Activated CD4-positive, alpha-beta memory T cell treated with anti-CD3 and anti-CD28 coated beads for 36 hours (primary cell): ENCODE measurements around the gene MERTK. TPM values are rescaled to one million over a fixed set of nuclear protein-coding genes. Genes with fewer than 3 reads are reported as not detected.

Experiments used
- CTCF ChIA-PET: fragments of 350-600 bp; sonication (Branson Sonifier 250); formaldehyde crosslinking; loops from one replicate; lab custom pipeline; 2021; ENCODE audit warnings: antibody characterized with exemption, inconsistent platforms; lab: Charles Lee
- POLR2A ChIA-PET: fragments of 350-600 bp; sonication (Branson Sonifier 250); formaldehyde crosslinking; loops from one replicate; lab custom pipeline; 2021; ENCODE audit warnings: antibody characterized with exemption; lab: Charles Lee
- DNase-seq: peaks from one replicate; pipeline ENCODE4 v3.0.0-alpha.2; 2020
- H3K27ac Mint-ChIP-seq: one replicate; pipeline ENCODE4 v1.8.0; 2021; ENCODE audit warnings: mixed read lengths
- H3K27me3 Mint-ChIP-seq: one replicate; pipeline ENCODE4 v1.8.0; 2021; ENCODE audit warnings: mixed read lengths
- H3K36me3 Mint-ChIP-seq: one replicate; pipeline ENCODE4 v1.8.0; 2021; ENCODE audit warnings: mixed read lengths
- H3K4me1 Mint-ChIP-seq: one replicate; pipeline ENCODE4 v1.8.0; 2021; ENCODE audit warnings: low read depth, mixed read lengths
- H3K4me3 Mint-ChIP-seq: one replicate; pipeline ENCODE4 v1.8.0; 2021; ENCODE audit warnings: mild to moderate bottlenecking, mixed read lengths
- H3K9me3 Mint-ChIP-seq: one replicate; pipeline ENCODE4 v1.8.0; 2021; ENCODE audit warnings: mixed read lengths
- intact Hi-C: fragments of 100-400 bp; cut with micrococcal nuclease; formaldehyde crosslinking; loops from one replicate; pipeline ENCODE4 v1.15.1; 2023
- total RNA-seq, 2 experiments: library from RNA; stranded (reverse); gene quantifications; one replicate each; pipeline ENCODE4 v1.2.3, GENCODE V29; 2021

The MERTK gene
- total RNA-seq, 2 experiments from 2014 or later: 1.0 to 1.2 TPM

DNA sequence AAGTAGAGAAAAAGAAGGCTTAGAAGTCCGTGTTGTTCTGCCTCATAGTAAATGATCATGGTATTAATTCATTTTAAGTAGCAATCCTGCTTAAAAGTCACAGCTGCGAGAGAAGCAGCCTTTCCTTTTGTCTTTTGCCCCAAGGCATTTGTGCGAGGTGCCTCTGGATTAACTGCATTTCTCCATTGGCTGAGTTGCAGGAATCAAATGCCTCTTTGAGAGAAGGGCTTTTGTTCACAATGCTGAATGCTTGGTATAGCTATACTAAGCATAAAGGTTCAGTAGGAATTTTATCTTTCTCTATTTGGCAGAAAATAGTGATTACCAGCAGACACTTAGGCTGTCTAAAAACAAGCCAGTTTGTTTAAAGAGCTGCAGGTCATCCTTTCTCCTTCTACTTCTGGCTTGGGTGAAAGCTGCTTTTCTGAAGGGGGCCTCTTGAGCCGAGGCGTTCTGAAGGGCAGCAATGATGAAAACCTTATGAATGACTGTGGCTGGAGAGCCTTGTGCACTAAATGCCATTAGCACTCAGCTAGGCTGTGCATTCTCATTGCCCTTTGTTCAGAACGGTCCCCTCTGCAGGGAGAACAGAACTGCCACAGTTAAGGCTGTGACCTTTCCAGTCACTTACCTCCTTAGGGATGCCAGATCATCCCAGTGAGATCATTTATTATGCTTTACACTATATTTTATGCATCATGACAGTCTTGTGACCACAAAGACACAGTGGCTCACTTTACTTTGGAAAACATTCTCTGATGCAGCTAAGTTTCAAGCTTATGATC lies 87.9 kb downstream of the MERTK start:
- ChIA-PET POLR2A (no interaction called here), CTCF (no interaction called here)
- intact Hi-C loops: loop anchor here (5.0 kb wide), 1 partner anchor 34 kb away; no protein-coding TSS in a partner anchor
- no peaks in the 10 kb centered on the region for H3K36me3 Mint-ChIP-seq
- H3K27ac Mint-ChIP-seq: no peak overlapping the region
- H3K27me3 Mint-ChIP-seq: peaks cover 3% of the 10 kb centered on the region
- DNase-seq: no peak
- peaks cover 25% of the 10 kb centered on the region for H3K4me1 Mint-ChIP-seq
- H3K4me3 Mint-ChIP-seq: no peak overlapping the region
- peaks cover 4% of the 10 kb centered on the region for H3K9me3 Mint-ChIP-seq

DNA sequence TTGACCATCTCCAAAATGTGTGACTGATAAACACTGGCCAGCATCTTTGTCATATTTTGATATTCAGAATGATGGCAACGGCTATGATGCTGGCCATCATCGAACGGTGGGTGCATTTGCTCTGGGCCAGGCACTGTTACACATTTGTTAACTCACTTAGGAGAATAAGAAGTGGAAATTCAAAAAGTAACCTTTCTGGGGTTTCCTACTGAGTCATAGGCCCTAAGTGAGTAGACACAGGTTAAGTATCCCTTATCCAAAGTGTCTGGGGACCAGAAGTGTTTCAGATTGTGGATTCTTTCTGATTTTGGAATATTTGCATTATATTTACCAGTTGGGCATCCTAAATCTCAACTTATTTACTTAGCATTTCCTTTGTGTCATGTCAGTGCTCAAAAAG lies 92.0 kb downstream of the MERTK start:
- H3K27ac Mint-ChIP-seq: no peak overlapping the region
- H3K27me3 Mint-ChIP-seq: no peaks in the 10 kb centered on the region
- H3K4me1 Mint-ChIP-seq: no peaks in the 10 kb centered on the region
- H3K36me3 Mint-ChIP-seq: no peaks in the 10 kb centered on the region
- DNase-seq: no peak
- ChIA-PET POLR2A (no interaction called here), CTCF (no interaction called here)
- intact Hi-C loops: no loop called here
- peaks cover 3% of the 10 kb centered on the region for H3K9me3 Mint-ChIP-seq
- no peak overlapping the region for H3K4me3 Mint-ChIP-seq

DNA sequence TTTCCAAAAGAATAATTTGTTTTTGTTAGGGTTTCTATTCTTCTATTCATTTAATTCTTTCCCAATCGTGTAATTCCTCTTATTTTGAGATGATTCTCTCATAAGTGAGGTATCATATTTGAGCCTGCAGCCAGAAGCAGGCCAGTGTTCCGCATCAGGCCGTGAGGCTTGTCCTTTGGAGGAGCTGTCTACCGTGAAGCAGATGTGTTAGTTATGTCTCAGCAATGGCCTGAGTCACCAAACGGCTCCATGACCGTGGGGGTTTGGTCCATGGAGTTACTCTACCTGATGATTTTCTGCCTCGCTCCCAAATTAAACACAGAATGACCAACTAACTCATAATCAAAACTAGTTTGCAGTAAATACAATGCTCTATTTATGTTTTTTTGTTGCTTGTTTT lies 92.4 kb downstream of the MERTK start:
- no peaks in the 10 kb centered on the region for H3K4me1 Mint-ChIP-seq
- intact Hi-C loops: no loop called here
- H3K36me3 Mint-ChIP-seq: no peaks in the 10 kb centered on the region
- H3K9me3 Mint-ChIP-seq: no peaks in the 10 kb centered on the region
- H3K4me3 Mint-ChIP-seq: no peak overlapping the region
- H3K27ac Mint-ChIP-seq: no peak overlapping the region
- ChIA-PET CTCF (no interaction called here), POLR2A (no interaction called here)
- DNase-seq: no peak
- H3K27me3 Mint-ChIP-seq: no peaks in the 10 kb centered on the region

DNA sequence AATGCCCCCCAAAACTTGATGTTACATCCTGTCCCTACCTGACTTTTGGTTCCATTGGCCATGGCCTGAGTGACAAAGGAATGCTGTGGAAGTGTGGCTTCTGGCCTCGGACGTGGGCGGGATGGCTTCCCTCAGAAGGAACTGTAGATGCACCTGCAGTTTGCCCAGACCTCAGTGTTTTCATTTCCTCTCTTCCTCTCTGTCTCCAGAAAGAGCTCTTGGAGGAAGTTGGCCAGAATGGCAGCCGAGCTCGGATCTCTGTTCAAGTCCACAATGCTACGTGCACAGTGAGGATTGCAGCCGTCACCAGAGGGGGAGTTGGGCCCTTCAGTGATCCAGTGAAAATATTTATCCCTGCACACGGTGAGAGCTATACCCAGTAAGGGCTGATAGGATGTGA lies 95.6 kb downstream of the MERTK start:
- Mint-ChIP-seq H3K27me3 (no peaks in the 10 kb centered on the region), H3K9me3 (no peaks in the 10 kb centered on the region), H3K4me3 (no peak overlapping the region), H3K27ac (no peak overlapping the region), H3K36me3 (no peaks in the 10 kb centered on the region), H3K4me1 (no peaks in the 10 kb centered on the region)
- CTCF ChIA-PET: no interaction called here
- intact Hi-C loops: no loop called here
- POLR2A ChIA-PET: no interaction called here
- no peak for DNase-seq

DNA sequence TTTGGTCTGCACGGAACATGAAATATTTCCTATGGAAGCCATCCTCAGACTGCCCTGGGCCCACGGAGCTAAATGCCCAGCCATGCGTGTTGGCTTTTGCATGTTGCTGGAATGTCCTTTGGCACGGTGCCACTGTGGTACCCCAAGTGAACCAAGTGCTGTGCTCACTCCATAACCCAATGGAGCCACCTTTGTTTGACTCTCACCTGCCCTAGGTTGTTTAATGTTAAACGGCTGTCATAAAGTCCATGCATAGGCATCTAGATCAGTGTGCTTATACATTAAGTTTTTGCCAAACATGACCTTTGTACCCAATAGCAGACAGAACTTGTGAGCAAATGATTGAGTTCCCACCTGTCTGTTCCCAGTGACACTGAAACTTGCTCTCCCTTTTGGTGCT lies 96.7 kb downstream of the MERTK start:
- no peaks in the 10 kb centered on the region for H3K4me1 Mint-ChIP-seq
- H3K36me3 Mint-ChIP-seq: no peaks in the 10 kb centered on the region
- no peak overlapping the region for H3K4me3 Mint-ChIP-seq
- no peaks in the 10 kb centered on the region for H3K27me3 Mint-ChIP-seq
- intact Hi-C loops: no loop called here
- no peak for DNase-seq
- H3K9me3 Mint-ChIP-seq: no peaks in the 10 kb centered on the region
- CTCF ChIA-PET: no interaction called here
- H3K27ac Mint-ChIP-seq: no peak overlapping the region
- POLR2A ChIA-PET: no interaction called here

DNA sequence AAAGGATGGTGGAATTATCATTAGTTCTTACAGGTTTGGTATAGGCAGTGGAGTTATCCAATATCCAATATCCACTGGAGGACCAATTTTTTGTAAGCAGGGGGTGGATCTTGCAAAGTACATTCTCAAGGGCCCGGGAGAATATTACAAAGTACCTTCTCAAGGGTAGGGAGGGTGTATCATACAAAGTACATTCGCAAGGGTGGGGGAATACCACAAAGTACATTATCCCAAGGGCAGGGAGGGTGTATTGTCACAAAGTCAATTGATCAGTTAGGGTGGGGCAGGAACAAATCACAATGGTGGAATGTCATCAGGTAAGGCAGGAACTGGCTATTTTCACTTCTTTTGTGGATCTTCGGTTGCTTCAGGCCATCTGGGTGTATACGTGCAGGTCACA lies 101.4 kb downstream of the MERTK start:
- ChIA-PET POLR2A (no interaction called here), CTCF (no interaction called here)
- Mint-ChIP-seq H3K4me3 (no peak overlapping the region), H3K27me3 (no peaks in the 10 kb centered on the region), H3K27ac (no peak overlapping the region), H3K36me3 (no peaks in the 10 kb centered on the region), H3K9me3 (no peaks in the 10 kb centered on the region), H3K4me1 (peaks cover 4% of the 10 kb centered on the region)
- intact Hi-C loops: no loop called here
- no peak for DNase-seq

DNA sequence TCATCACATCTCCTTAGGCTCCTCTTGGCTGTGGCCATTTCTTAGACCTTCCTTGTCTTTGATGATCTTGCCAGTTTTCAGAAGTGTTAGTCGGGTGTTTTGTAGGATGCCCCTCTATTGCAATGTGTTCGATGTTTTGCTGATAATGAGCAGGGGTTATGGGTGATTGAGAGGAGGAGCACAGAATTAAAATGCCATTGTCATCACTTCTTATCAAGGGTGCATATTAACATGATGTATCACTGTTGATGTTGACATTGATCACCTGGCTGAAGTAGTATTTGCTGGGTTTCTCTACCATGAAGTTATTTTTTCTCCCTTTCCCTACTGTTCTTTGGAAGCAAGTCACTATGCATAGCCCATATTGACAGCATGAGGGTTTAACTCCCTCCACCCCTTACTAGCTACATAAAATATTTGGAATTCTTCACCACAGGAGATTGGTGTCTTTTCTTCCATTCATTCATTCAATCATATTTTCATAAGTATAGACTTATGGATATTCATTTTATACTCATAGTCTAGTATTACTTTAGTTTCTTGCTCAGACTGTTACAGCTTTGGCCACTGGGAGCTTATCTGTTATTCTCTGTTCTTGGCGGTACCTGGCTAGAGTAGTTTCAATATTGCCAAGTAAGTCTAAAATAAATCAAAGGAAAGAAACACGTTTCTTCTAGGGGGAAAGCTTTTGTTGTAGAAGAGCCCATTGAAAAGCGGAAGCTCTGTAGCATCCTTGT lies 102.2 kb downstream of the MERTK start:
- intact Hi-C loops: no loop called here
- Mint-ChIP-seq H3K27me3 (no peaks in the 10 kb centered on the region), H3K36me3 (no peaks in the 10 kb centered on the region), H3K27ac (no peak overlapping the region), H3K4me3 (no peak overlapping the region), H3K9me3 (no peaks in the 10 kb centered on the region), H3K4me1 (peaks cover 4% of the 10 kb centered on the region)
- ChIA-PET CTCF (no interaction called here), POLR2A (no interaction called here)
- DNase-seq: no peak

DNA sequence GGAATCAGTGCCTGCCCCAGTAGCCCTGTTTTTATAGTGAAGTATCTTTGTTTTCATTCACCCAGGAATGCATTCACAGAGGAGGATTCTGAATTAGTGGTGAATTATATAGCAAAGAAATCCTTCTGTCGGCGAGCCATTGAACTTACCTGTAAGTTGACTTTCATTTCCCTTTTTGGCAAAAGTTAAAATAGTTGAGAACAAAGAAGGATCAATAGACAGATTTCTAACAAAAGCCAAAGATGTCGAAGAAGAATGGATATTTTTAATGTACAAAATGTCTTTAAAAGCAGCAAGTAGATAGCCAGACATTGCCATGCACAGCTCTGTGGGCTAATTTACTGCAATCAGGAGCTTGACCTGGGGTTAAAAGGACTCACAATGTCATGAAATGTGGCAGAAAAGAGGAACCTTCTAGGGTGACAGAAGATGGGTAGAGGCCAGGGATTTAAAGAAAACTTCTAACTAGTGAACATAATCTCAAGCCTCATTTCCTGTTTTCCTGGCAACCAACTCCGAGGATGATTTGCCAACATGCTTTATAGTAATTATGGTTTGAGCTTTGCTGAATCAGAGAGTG lies 102.8 kb downstream of the MERTK start:
- Mint-ChIP-seq H3K4me1 (peaks cover 4% of the 10 kb centered on the region), H3K36me3 (no peaks in the 10 kb centered on the region), H3K27me3 (no peaks in the 10 kb centered on the region), H3K4me3 (no peak overlapping the region), H3K9me3 (no peaks in the 10 kb centered on the region), H3K27ac (no peak overlapping the region)
- CTCF ChIA-PET: no interaction called here
- intact Hi-C loops: no loop called here
- DNase-seq: no peak
- POLR2A ChIA-PET: no interaction called here

DNA sequence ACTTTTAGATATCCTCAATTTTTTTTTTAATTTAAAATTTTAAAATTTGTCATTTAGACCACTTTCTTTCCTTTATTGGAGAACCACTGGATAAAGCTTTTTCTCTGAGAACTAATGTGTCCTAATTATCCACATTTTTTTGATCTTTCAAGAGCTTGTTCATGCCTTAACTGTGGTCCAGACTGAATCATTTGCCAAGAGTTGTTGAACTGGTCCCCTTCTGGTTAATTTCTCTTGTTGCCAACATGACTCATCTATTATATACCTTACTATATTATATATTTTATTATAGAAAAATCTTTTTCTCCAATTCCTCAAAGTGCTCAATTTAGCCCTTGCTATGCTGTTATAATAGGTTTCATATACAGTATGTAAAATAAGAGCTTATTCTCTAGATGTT lies 103.5 kb downstream of the MERTK start:
- intact Hi-C loops: no loop called here
- no peaks in the 10 kb centered on the region for H3K9me3 Mint-ChIP-seq
- no peaks in the 10 kb centered on the region for H3K27me3 Mint-ChIP-seq
- H3K27ac Mint-ChIP-seq: no peak overlapping the region
- peaks cover 4% of the 10 kb centered on the region for H3K4me1 Mint-ChIP-seq
- no peak for DNase-seq
- ChIA-PET CTCF (no interaction called here), POLR2A (no interaction called here)
- H3K4me3 Mint-ChIP-seq: no peak overlapping the region
- no peaks in the 10 kb centered on the region for H3K36me3 Mint-ChIP-seq

DNA sequence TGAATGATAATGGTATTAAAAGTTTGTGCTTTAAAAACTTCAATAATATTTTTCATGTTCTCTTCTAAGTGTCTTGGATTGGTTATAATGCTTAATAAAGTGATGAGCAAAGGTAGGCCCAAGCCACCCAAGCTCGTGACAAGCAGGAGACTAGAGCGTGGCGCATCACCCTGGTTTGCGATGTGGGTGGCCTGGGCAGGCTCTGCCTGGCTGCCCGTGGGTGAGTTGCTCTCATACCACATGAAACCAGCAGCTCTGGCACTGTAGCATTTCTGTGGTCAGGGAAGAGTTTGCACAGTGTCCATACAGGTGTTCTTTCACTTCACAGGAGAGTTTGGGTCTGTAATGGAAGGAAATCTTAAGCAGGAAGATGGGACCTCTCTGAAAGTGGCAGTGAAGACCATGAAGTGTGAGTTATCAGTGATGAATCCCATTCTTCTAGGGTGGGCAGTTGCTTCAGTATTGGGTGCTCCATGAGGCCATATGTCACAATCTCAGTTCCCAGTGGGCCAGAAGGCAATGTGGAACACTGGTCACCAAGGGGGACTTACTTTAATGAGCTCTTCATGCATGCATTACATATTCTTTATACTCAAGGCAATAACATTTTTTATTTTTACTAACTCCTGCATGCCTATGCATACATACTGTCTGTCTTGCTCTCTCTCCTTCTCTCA lies 105.3 kb downstream of the MERTK start:
- Mint-ChIP-seq H3K4me1 (peaks cover 4% of the 10 kb centered on the region), H3K9me3 (no peaks in the 10 kb centered on the region), H3K27ac (no peak overlapping the region), H3K36me3 (no peaks in the 10 kb centered on the region), H3K4me3 (no peak overlapping the region), H3K27me3 (no peaks in the 10 kb centered on the region)
- no peak for DNase-seq
- intact Hi-C loops: no loop called here
- ChIA-PET CTCF (no interaction called here), POLR2A (no interaction called here)

DNA sequence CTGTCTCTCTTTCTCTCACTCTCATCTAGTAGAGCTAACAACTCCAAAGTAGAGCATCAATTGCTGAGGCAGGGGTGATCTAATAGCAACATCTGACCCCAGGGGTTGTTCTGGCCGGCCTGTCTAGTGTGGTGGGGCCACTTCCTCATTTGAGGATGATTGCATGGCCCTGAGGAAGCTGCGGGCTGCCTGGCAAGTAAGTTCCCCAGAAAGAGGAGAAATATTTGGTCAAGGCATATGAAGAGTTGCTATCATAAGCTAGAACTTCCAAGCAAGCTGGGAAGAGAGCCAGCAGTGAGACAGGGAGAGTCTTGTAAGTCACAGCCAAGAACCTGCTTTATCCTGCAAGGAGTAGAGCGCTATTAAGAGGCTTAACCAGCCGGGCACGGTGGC lies 105.8 kb downstream of the MERTK start:
- peaks cover 4% of the 10 kb centered on the region for H3K4me1 Mint-ChIP-seq
- H3K4me3 Mint-ChIP-seq: no peak overlapping the region
- ChIA-PET CTCF (no interaction called here), POLR2A (no interaction called here)
- no peak overlapping the region for H3K27ac Mint-ChIP-seq
- intact Hi-C loops: no loop called here
- H3K36me3 Mint-ChIP-seq: no peaks in the 10 kb centered on the region
- no peak for DNase-seq
- H3K27me3 Mint-ChIP-seq: no peaks in the 10 kb centered on the region
- no peaks in the 10 kb centered on the region for H3K9me3 Mint-ChIP-seq

DNA sequence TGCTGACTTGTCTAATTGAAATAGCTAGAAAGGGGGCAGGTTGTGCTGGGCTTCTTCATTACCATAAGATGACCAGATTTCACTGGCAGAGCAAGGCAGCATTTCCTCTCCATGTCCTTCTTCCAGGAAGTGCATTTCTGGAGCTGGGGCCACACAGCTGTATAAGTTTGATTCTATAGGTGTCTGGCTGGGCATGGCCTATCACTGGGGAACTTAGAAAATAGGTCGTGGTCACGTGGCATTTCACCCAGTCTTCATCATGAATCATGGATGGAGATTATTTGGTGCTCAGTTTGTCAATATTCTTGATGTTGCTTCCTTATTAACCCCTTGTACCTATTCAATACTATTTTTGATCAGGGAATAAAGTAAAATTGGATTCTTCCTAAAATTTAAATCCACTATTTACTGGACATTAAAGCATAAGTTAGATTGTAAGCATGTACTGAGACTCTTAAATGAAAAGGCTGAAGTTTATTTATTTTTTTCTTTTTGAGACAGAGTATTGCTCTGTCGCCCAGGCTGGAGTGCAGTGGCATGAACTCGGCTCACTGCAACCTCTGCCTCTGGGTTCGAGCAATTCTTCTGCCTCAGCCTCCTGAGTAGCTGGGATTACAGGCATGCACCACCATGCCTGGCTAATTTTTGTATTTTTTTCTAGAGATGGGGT lies 107.1 kb downstream of the MERTK start:
- ChIA-PET CTCF (no interaction called here), POLR2A (no interaction called here)
- Mint-ChIP-seq H3K27ac (no peak overlapping the region), H3K4me3 (no peak overlapping the region), H3K4me1 (peaks cover 4% of the 10 kb centered on the region), H3K27me3 (no peaks in the 10 kb centered on the region), H3K36me3 (no peaks in the 10 kb centered on the region), H3K9me3 (no peaks in the 10 kb centered on the region)
- DNase-seq: no peak
- intact Hi-C loops: no loop called here
